ENCODE measurements around the gene DSG4.

The DSG4 gene

GRCh38 chr18:31429623-31430022 is 53.0 kb downstream of the DSG4 start:
- no peak overlapping the region for H3K4me3 ChIP-seq (ENCODE audit: low read length)
- H3K27ac ChIP-seq (ENCODE audit: low read length) = no peak overlapping the region
- H3K27me3 ChIP-seq (ENCODE audit: low read depth, low read length) = no peaks in the 10 kb centered on the region
- no peaks in the 10 kb centered on the region for H3K36me3 ChIP-seq (replicated peaks; ENCODE audit: low read depth, low read length)
- no peaks in the 10 kb centered on the region for H3K9me3 ChIP-seq (ENCODE audit: insufficient read depth, low read length)
- H3K4me2 ChIP-seq (ENCODE audit: low read length) = no peak overlapping the region
- no peak overlapping the region for H2AFZ ChIP-seq (ENCODE audit: low read depth, low read length)
- no peak overlapping the region for H3K9ac ChIP-seq (ENCODE audit: low read length)
- no peaks in the 10 kb centered on the region for H4K20me1 ChIP-seq (ENCODE audit: insufficient read depth, low read length)
- H3K4me1 ChIP-seq (ENCODE audit: low read length) = peaks cover 11% of the 10 kb centered on the region; the same call in 1 of the 2 replicates
- TF ChIP-seq, protein P1, sequence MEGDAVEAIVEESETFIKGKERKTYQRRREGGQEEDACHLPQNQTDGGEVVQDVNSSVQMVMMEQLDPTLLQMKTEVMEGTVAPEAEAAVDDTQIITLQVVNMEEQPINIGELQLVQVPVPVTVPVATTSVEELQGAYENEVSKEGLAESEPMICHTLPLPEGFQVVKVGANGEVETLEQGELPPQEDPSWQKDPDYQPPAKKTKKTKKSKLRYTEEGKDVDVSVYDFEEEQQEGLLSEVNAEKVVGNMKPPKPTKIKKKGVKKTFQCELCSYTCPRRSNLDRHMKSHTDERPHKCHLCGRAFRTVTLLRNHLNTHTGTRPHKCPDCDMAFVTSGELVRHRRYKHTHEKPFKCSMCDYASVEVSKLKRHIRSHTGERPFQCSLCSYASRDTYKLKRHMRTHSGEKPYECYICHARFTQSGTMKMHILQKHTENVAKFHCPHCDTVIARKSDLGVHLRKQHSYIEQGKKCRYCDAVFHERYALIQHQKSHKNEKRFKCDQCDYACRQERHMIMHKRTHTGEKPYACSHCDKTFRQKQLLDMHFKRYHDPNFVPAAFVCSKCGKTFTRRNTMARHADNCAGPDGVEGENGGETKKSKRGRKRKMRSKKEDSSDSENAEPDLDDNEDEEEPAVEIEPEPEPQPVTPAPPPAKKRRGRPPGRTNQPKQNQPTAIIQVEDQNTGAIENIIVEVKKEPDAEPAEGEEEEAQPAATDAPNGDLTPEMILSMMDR (IDR thresholded peaks at IDR 0.05; ENCODE audit: low read depth, low read length) = no peak
- TF ChIP-seq EZH2phosphoT487 (IDR thresholded peaks at IDR 0.05; ENCODE audit: low read depth) = no peak
- no peaks in the 10 kb centered on the region for H3K79me2 ChIP-seq (ENCODE audit: low read length)

DNA sequence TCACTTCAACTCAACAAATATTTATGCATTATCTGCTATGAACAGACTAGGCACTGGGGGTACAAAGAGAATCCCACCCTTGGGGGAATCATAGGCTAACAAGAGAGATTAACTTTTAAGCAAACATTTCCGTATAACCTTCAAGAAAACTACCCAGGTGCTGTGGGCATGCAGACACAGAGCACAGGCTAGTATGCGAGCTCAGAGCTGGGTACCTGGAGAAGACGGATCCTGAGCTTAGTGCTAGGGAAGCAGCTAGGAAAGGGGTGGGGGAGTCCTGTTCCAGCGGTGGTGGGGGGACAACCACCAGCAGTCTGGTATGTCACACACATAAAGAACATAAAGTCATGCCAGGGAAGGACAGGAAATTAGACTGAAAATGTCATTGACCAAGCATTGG is 53.5 kb downstream of the DSG4 start:
- peaks cover 11% of the 10 kb centered on the region; the same call in 1 of the 2 replicates for H3K4me1 ChIP-seq (ENCODE audit: low read length)
- H3K4me2 ChIP-seq (ENCODE audit: low read length) = no peak overlapping the region
- H3K27ac ChIP-seq (ENCODE audit: low read length) = no peak overlapping the region
- H3K9ac ChIP-seq (ENCODE audit: low read length) = no peak overlapping the region
- H3K27me3 ChIP-seq (ENCODE audit: low read depth, low read length) = no peaks in the 10 kb centered on the region
- H3K79me2 ChIP-seq (ENCODE audit: low read length) = no peaks in the 10 kb centered on the region
- H3K36me3 ChIP-seq (replicated peaks; ENCODE audit: low read depth, low read length) = no peaks in the 10 kb centered on the region
- no peak overlapping the region for H2AFZ ChIP-seq (ENCODE audit: low read depth, low read length)
- no peak for TF ChIP-seq EZH2phosphoT487 (IDR thresholded peaks at IDR 0.05; ENCODE audit: low read depth)
- TF ChIP-seq, protein P1 (IDR thresholded peaks at IDR 0.05; ENCODE audit: low read depth, low read length) = no peak
- no peak overlapping the region for H3K4me3 ChIP-seq (ENCODE audit: low read length)
- H4K20me1 ChIP-seq (ENCODE audit: insufficient read depth, low read length) = no peaks in the 10 kb centered on the region
- H3K9me3 ChIP-seq (ENCODE audit: insufficient read depth, low read length) = no peaks in the 10 kb centered on the region

DNA sequence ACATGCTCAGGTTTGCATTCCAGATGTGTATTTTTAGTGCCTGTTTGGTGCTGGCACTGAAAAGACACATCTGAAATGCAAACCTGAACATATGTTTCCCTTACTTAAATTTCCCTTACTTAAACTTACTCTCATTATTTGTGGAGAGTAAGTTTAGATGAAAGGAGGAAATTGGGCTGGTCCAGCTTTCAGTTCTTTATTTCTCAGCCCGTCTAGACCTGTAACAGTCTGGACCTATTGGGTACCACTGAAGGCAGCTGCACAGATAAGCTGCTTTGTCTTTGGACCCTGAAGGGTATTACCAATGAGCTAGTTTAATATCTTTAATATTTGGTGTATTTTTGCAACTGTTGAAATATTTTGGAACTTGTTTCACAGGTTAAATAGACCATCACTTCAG is 54.0 kb downstream of the DSG4 start:
- no peaks in the 10 kb centered on the region for H3K27me3 ChIP-seq (ENCODE audit: low read depth, low read length)
- H3K27ac ChIP-seq (ENCODE audit: low read length) = no peak overlapping the region
- H3K4me2 ChIP-seq (ENCODE audit: low read length) = no peak overlapping the region
- no peak overlapping the region for H3K4me3 ChIP-seq (ENCODE audit: low read length)
- no peak overlapping the region for H3K9ac ChIP-seq (ENCODE audit: low read length)
- no peak overlapping the region for H2AFZ ChIP-seq (ENCODE audit: low read depth, low read length)
- H3K4me1 ChIP-seq (ENCODE audit: low read length) = peaks cover 11% of the 10 kb centered on the region; the same call in 1 of the 2 replicates
- TF ChIP-seq EZH2phosphoT487 (IDR thresholded peaks at IDR 0.05; ENCODE audit: low read depth) = no peak
- H3K79me2 ChIP-seq (ENCODE audit: low read length) = no peaks in the 10 kb centered on the region
- no peaks in the 10 kb centered on the region for H3K9me3 ChIP-seq (ENCODE audit: insufficient read depth, low read length)
- no peaks in the 10 kb centered on the region for H3K36me3 ChIP-seq (replicated peaks; ENCODE audit: low read depth, low read length)
- no peaks in the 10 kb centered on the region for H4K20me1 ChIP-seq (ENCODE audit: insufficient read depth, low read length)

DNA sequence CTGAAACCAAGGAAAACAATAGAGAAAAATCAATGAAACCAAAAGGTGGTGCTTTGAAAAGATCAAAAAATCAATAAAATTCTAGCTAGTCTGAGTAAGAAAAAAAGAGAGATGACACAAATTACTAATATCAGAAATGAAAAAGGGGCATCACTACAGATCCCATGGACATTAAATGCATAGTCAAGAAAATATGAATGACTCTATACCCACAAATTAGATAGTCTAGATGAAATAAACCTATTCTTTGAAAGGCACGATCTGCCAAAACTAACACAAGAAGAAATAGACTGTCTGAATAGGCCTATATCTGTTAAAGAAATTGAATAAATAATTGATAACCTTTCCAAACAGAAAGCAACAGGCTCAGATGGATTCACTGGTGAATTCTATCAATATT is 55.7 kb downstream of the DSG4 start:
- no peaks in the 10 kb centered on the region for H3K79me2 ChIP-seq (ENCODE audit: low read length)
- H3K27ac ChIP-seq (ENCODE audit: low read length) = no peak overlapping the region
- no peak overlapping the region for H3K4me3 ChIP-seq (ENCODE audit: low read length)
- no peaks in the 10 kb centered on the region for H4K20me1 ChIP-seq (ENCODE audit: insufficient read depth, low read length)
- no peak overlapping the region for H3K9ac ChIP-seq (ENCODE audit: low read length)
- H3K4me1 ChIP-seq (ENCODE audit: low read length) = peaks cover 11% of the 10 kb centered on the region; the same call in 1 of the 2 replicates
- H3K36me3 ChIP-seq (replicated peaks; ENCODE audit: low read depth, low read length) = no peaks in the 10 kb centered on the region
- no peak overlapping the region for H2AFZ ChIP-seq (ENCODE audit: low read depth, low read length)
- no peaks in the 10 kb centered on the region for H3K27me3 ChIP-seq (ENCODE audit: low read depth, low read length)
- no peak for TF ChIP-seq EZH2phosphoT487 (IDR thresholded peaks at IDR 0.05; ENCODE audit: low read depth)
- TF ChIP-seq, protein P1 (IDR thresholded peaks at IDR 0.05; ENCODE audit: low read depth, low read length) = no peak
- H3K9me3 ChIP-seq (ENCODE audit: insufficient read depth, low read length) = no peaks in the 10 kb centered on the region
- no peak overlapping the region for H3K4me2 ChIP-seq (ENCODE audit: low read length)

Measured in OCI-LY3 (cell line).